ENCODE measurements around the gene MYL12A. TPM values are rescaled to one million over a fixed set of nuclear protein-coding genes. Genes with fewer than 3 reads are reported as not detected.

The MYL12A gene
- total and polyA plus RNA-seq, 2 experiments from 2014 or later = 206 to 502 TPM

- no peak for TF ChIP-seq EZH2 (IDR thresholded peaks at IDR 0.05; ENCODE audit: low read depth, unreplicated experiment)
- TF ChIP-seq CREB1 (CRISPR knock-in tag; IDR thresholded peaks at IDR 0.05; ENCODE audit: low read depth) = no peak
- no peak for TF ChIP-seq ZNF331 (CRISPR knock-in tag; IDR thresholded peaks at IDR 0.05; ENCODE audit: low read depth)
- TF ChIP-seq ZNF462 (CRISPR knock-in tag; IDR thresholded peaks at IDR 0.05) = no peak
- TF ChIP-seq ZNF114 (CRISPR knock-in tag; IDR thresholded peaks at IDR 0.05) = no peak
- no peak for TF ChIP-seq JUNB (IDR thresholded peaks at IDR 0.05; ENCODE audit: unreplicated experiment)
- TF ChIP-seq STAT1 (IDR thresholded peaks at IDR 0.05; ENCODE audit: unreplicated experiment) = no peak
- TF ChIP-seq CTCF (conservative IDR thresholded peaks at IDR 0.05; ENCODE audit: low read depth in 2 of 2) = no peak
- no peak for TF ChIP-seq ETS1 (IDR thresholded peaks at IDR 0.05)
- TF ChIP-seq EZH2phosphoT487 (IDR thresholded peaks at IDR 0.05; ENCODE audit: unreplicated experiment) = no peak
- DNase-seq (ENCODE audit: low spot score) (no peak), ATAC-seq (no peak)
- Histone ChIP-seq H3K4me3 (no peak overlapping the region), H3K36me3 (ENCODE audit: insufficient read depth) (no peaks in the 10 kb centered on the region), H3K27me3 (ENCODE audit: insufficient read depth) (no peaks in the 10 kb centered on the region), H3K79me2 (replicated peaks; ENCODE audit: insufficient read depth) (no peaks in the 10 kb centered on the region), H3K4me2 (no peak overlapping the region), H3K9me2 (ENCODE audit: insufficient read depth) (no peaks in the 10 kb centered on the region; the same call in 1 of the 2 replicates), H3F3A (replicated peaks; ENCODE audit: low read depth) (no peaks in the 10 kb centered on the region), H4K20me1 (replicated peaks; ENCODE audit: insufficient read depth) (no peaks in the 10 kb centered on the region), H3K4me1 (ENCODE audit: insufficient read depth) (no peaks in the 10 kb centered on the region; the same call in 1 of the 2 replicates), H3K27ac (ENCODE audit: low read depth) (no peak overlapping the region), H2AFZ (no peak overlapping the region)
- no peak overlapping the region for H3K4me3 Mint-ChIP-seq
- no peaks in the 10 kb centered on the region for H3K27me3 Mint-ChIP-seq (ENCODE audit: insufficient read depth, low read depth, poor library complexity)
- H3K27ac Mint-ChIP-seq = no peak overlapping the region
- peaks cover 12% of the 10 kb centered on the region for H3K4me1 Mint-ChIP-seq
- H3K9me3 Mint-ChIP-seq = no peaks in the 10 kb centered on the region
- no peaks in the 10 kb centered on the region for H3K36me3 Mint-ChIP-seq (ENCODE audit: low read depth)
Observed at GRCh38 chr18:3213300-3214059, 34.1 kb upstream of the MYL12A start.
